GM18858 (cell line): ENCODE measurements around the gene MEMO1.
"Not testable (repeated sequence)": the region's sequence is repeated elsewhere in the genome, so short reads cannot be mapped to it uniquely, and the experiment has no call there.

Experiments
- ATAC-seq: cut with Tn5 transposase; IDR thresholded peaks from one replicate; pipeline ENCODE4 v1.9.1; 2021; ENCODE audit not compliant: unreplicated experiment

The MEMO1 gene

DNA sequence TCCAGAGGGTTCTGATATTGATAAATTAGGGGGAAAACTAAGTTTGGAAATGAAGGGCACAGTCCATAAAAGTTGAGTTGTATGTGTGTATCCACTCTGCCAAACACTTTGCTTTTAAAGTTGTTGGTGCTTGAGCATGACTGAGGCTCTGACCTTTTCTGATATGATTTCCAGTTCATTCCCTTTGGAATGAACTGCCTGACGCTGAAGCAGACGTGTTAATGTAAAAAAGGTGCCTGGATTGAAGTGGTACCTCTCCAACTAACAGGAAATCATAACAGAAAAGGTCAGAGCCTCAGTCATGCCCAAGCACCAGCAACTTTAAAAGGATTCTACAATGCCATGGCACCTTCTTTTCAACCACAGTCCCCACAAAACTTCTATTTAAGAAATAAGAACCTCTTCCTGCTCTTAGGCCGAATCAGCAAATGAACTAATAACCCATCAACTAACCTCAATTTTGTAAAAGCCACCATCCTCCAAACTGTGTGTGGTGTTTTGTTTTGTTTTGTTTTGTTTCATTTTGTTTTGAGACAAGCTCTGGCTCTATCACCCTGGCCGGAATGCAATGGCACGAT, 52.6 kb downstream of the MEMO1 start:
- ATAC-seq: no peak

DNA sequence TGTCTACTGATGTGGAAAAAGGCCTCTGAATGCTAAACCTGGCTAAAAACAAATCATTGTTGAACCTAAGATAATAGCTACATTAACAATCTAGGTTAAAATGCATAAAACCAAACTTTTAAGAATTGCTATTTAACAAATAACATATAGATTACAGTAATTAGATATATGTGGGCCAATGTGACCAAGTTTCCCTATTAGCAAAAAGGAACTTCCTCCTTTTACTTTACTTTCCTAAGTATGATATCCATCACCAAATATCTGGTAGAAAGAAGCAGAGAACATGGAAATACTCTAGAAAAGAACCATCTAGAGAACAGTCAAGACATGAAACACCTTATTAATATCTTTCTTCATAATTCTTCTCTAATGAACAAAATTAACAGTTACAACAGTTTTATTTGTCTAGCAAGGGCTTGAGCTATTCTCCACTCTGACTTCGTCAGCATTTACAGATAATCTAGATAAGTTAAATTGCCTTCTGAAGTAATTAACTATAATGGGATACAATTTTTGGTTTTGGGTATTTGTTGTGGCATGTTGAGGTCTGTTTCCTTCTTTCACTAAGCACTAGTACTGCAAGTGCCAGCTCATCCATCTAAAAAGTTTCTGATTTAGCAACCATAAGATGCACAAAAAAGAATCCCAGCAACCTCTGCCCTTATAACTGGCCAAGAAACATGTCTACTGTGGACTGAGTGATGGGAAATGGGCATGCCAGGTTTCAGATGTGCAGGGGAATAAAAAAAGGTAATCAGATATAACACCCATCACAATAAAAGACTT, 53.3 kb downstream of the MEMO1 start:
- ATAC-seq: no peak

- ATAC-seq: not testable (repeated sequence)
These were observed 53.9 kb downstream of the MEMO1 start for GRCh38 chr2:31956934-31957333.

DNA sequence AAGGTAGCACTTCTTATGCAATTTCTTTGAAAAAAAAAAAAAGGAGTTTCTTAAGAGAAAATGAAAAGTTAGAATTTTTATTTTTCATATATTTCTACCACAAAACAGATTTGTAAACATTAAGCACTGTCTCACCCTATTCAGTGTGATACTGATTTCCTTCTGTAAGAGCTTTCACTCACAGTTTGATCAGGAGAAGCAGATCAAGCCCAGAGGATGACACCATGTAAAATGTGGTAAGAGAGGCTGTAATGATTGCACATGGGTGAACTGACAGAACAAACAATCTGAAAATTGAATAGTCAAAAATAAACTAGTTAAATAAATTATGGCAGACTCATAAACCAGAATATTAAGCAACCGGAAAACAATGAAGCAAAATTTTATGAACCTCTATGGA, 54.5 kb downstream of the MEMO1 start:
- no peak for ATAC-seq

DNA sequence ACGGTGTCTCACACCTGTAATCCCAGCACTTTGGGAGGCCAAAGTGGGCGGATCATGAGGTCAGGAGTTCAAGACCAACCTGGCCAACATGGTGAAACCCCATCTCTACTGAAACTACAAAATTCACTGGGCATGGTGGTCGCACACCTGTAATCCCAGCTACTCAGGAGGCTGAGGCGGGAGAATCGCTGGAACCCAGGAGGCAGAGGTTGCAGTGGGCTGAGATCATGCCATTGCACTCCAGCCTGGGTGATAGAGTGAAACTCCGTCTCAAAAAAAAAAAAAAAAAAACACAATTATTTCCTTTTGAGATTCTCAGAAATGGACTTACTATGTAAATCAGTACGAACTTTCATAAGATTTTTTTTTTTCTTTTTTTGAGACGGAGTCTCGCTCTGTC, 57.7 kb downstream of the MEMO1 start:
- ATAC-seq: not testable (repeated sequence)

DNA sequence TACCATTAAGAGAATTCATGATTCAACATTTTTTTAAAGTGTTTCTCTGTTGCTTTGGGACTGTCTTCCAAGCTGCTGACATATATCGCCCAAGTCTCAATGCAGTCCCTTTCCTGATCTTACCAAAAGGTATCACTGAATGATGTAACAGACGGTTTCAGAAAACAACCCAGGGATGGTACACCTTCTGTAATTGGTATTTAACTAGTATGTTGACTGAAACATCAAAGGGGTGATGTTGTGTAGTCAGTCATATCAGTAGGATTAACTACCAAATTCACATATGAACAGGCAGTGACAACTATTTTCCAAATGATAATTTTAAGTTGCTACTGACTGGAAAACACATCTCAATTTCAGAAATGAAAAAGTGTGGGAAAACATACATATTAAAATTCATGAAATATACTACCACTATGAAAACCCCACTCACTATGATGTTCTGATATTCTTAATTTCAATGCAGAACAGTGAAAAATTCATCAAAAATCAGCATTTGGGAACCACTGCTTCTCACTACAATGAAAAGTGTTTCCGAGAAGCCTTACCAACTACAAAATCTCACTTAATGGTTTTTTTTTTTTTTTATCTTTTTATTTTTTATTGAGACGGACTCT, 59.8 kb downstream of the MEMO1 start:
- ATAC-seq: no peak

DNA sequence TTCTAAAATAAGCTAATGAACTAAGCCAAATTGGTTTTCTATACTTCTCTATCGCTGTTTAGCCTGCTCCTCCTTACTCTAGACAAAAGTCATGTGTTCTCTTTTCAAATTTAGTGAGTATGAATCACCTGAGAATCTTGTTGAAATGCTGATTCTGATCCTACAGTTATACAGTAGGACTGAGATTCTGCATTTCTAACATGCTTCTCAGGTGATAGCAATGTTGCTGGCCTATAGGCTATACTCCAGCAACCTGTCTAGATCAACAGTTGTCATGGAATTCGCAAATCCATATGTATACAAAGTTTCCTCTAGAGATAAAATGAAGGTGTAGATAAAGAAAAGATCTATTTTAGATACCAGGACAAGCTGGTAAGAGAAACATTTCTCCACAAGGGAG, 62.9 kb downstream of the MEMO1 start:
- no peak for ATAC-seq

GRCh38 chr2:31946838-31947237, 64.0 kb downstream of the MEMO1 start:
- no peak for ATAC-seq

- ATAC-seq: no peak
These were observed 65.3 kb downstream of the MEMO1 start for GRCh38 chr2:31945572-31945935.

DNA sequence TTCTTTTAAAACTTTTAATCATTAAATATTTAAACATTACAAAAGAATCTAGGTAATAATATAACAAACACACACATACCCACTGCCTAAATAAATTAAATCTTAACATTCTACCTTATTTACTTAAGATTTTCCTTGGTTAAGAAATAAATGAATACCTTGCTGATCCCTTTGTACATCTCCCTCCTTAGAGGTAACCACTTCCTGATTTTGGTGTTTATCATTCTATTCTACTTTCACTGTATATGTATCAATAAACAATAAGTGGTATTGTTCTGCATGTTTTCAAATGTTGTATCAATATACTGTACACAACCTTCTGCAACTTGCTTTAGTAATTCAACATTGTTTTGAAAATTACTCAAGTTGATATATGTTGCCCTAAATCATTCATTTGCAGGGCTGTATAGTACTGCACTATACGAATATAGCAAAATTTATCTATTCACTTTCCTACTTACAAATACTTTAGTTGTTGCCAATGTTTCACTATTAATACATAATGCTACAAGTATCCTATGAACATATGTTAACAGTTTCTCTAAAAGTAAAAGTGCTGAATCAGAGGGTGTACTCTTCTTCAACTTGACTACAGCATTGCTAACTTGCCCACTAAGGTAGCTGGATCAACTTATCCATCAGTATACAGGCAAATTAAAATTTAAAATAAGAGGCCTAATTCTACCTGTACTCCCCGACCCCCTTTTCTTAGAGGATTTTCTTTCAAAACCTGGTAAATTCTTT, 65.8 kb downstream of the MEMO1 start:
- ATAC-seq: no peak

DNA sequence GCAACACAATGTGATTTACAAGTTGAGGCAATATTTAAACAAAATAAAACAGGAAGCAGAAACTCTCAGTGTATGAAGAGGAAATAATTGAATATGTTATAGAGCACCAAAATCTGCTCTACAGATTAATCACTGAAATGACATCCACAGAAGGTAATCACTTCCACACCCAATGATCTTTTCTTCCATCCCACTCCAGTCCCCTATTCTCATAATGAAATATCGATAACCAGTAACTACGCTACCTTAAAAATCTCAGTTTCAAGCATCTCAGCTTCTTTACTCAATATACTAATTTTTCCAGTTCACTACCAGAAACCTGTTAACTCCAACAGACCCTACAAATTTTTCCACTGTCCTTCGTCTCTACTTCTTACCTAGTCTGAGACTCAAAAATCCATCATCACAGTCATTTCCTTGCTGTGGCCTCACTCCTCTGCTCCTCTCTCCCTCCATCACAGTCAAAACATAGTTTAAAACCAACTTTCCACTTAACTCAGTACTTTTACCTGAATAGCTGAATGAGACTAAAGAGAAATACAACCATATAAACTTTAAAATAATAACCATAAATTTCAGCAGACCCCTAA, 67.1 kb downstream of the MEMO1 start:
- no peak for ATAC-seq

DNA sequence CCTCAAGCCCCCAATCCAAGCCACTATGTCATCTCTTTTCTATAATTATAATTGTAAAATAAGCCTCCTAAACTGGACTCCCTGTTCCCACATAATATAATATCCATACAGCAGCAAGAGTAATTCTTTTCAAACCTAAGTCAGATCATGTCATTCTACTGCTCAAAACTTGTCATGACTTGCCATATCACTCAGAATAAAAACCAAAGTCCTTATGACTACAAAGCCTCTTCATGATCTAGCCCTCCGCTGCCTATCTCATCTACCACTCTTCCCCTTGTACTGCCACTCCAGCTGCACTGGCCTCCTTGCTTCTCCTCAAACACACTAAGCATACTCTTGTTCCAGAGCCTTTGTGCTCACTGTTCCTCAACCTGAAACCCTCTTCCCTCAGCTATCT, 69.9 kb downstream of the MEMO1 start:
- no peak for ATAC-seq

DNA sequence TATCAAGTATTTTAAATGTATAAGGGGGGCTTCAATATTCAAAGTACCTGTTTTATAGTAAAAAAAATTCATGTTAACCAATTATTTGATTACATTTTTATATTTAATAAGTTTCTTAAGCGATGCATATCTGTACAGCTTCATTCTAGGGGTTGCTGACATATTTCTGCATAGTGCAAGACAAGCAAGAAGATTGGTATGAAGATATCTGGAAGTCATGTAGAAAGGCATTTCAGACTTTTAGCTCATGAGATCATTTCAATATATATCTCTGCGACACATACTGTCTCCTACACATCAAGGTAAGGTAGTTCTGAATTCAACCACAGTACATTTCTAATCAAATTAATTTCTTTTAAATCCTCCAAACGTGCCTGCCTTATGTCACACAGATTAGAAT, 73.1 kb downstream of the MEMO1 start:
- ATAC-seq: no peak

DNA sequence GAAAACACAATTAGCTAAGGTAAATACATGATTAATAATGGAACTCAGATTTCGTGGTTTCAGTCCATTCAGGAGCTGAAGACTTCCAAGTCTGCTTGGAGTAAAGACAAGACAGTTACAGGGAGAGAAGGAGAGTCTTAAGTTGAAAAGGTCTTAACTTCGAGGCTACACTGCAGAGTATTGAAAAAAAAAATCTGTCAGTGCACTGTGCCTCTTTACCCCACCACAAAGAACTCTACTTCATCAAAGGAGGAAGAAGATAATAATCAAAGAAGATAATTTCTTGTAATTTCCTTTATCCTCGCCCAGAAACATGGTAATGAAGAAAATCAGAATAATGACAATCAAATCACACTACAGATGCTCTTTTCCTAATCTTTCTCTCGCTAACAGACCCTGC, 75.4 kb downstream of the MEMO1 start:
- ATAC-seq: no peak

- ATAC-seq: no peak
These were observed 77.7 kb downstream of the MEMO1 start for GRCh38 chr2:31933066-31933465.

DNA sequence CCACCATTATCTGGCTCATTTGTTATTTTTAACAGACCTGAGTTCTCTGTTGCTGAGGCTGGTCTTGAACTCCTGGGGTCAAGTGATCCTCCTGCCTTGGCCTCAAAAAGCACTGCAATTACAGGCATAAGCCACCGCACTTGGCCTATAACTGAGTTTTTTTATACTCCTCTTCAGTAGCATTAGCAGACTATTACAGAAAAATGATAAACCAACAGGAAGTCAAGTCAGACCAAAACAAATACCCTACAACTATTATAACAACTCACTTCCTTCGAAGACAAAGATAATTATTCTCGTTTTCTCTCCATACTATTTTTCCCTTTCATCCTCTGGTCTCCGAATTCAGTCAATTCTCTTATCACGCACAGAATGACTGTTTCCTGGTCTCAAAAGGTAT, 78.2 kb downstream of the MEMO1 start:
- no peak for ATAC-seq

- no peak for ATAC-seq
These were observed 78.9 kb downstream of the MEMO1 start for GRCh38 chr2:31931916-31932315.

GRCh38 chr2:31925517-31925916, 85.3 kb downstream of the MEMO1 start:
- no peak for ATAC-seq

GRCh38 chr2:31923662-31924061, 87.1 kb downstream of the MEMO1 start:
- no peak for ATAC-seq

DNA sequence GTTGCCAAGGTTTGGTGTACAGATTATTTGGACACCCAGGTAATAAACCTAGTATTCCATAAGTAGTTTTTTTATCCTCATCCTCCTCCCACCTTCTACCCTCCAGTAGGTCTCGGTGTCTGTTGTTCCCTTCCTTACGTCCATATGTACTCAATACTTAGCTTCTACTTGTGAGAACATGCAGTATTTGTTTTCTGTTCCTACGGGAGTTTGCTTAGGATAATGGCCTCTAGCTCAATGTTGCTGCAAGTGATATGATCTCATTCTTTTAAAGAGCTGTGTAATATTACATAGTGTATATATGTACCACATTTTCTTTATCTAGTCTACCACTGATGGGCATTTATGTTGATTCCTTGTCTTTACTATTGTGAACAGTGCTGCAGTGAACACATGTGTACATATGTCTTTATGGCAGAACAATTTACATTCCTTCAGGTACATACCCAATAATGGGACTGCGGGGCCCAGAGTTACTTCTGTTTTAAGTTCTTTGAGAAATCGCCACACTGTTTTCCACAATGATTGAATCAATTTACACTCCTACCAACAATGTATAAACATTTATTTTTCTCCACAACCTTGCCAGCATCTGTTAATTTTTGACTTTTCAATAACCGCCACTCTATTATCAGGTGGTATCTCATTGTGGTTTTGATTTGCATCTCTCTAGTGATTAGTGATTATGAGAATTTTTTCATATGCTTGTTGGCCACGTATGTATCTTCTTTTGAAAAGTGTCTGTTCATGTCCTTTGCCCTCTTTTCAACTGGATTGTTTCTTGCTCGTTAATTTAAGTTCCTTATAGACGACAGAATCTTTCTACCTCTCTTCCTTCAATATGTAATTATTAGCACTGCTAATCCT, 88.0 kb downstream of the MEMO1 start:
- no peak for ATAC-seq

GRCh38 chr2:31920962-31921361, 89.8 kb downstream of the MEMO1 start:
- no peak for ATAC-seq
